HG02798 (cell line): ENCODE measurements around the gene OSBPL10.

Experiments
- ATAC-seq: cut with Tn5 transposase; IDR thresholded peaks from one replicate; pipeline ENCODE4 v1.9.1; 2021; ENCODE audit warnings: mild to moderate bottlenecking; ENCODE audit not compliant: unreplicated experiment, poor library complexity

OSBPL10 gene

DNA sequence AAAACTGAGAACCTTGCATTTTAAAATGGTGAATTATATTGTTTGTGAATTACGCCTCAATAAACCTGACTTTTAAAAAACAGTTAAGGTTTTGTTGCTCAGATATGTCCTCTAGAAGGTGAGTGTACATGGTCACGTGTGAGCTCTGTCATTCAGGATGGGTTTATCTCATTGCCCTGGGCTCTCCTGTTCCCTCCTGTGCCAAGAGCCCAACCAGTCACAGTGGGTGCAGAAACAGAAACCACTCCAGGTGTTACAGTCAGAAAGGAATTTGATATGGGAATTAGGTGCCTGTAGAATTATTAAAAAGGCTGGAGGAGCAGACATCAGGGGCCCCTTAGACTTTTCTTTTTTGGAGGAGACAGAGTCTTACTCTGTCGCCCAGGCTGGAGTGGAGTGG lies 252.0 kb downstream of the OSBPL10 start:
- ATAC-seq: no peak

DNA sequence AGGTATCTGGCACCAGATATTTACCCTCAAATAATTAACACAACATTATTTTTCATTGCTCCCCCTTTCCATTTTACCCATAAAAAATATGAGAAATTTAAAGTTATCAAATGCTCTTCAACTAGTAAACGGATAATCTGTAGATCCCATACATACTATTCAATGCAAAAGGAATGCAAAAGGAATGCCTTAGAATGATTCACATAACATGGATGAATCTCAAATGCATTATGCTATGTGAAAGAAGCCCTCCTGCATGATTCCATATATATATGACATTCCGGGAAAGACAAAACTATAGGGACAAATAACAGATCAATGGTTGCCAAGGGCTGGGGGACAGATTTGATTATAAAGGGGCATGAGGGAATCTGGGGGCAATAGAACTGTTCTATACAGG lies 252.7 kb downstream of the OSBPL10 start:
- ATAC-seq: no peak

GRCh38 chr3:31725976-31726375 lies 255.1 kb downstream of the OSBPL10 start:
- ATAC-seq: no peak

GRCh38 chr3:31725568-31725967 lies 255.5 kb downstream of the OSBPL10 start:
- ATAC-seq: no peak

DNA sequence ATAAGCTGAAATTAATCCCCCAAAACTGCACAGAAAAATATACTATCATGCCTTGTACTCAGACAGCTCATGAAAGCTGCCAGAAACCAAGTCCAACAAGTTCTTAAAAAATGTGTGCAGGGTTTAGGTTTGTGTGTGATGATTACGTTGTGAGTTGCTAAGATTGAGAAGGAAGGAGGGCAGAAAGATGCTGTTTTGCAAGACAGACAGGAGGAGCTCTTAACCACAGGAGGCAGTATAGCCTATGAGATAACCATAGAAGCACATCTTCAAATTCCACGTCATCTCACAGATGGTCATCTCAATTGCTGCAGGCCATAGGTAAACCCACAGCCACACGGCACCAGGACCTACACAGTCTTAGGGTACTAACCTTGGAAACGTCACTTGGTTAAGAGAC lies 256.4 kb downstream of the OSBPL10 start:
- ATAC-seq: no peak

GRCh38 chr3:31724116-31724515 lies 256.9 kb downstream of the OSBPL10 start:
- ATAC-seq: no peak

GRCh38 chr3:31723701-31724100 lies 257.4 kb downstream of the OSBPL10 start:
- no peak for ATAC-seq

- ATAC-seq: no peak
Observed at GRCh38 chr3:31721676-31722075, 259.4 kb downstream of the OSBPL10 start.

- no peak for ATAC-seq
Observed at GRCh38 chr3:31714495-31715280, 266.4 kb downstream of the OSBPL10 start.

DNA sequence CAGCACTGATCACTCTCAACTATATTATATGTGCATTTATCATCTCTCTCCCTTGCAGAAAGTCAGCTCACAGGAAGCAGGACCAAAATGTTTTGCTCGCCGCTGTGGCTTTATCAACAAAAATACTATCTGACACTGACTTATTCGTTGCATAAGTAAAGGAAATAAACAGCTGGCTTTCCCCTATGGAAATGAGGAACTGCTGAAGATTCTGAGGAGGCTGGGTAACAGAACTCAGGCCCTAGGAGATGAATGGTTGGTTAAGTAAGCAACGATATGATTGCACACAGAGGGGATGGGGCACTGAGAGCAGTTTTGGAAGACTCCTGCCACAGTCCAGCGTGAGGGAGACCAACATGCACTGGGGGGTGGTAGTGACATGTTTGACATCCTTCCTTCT lies 267.2 kb downstream of the OSBPL10 start:
- ATAC-seq: no peak

- ATAC-seq: no peak
Observed at GRCh38 chr3:31710123-31710803, 270.8 kb downstream of the OSBPL10 start.

DNA sequence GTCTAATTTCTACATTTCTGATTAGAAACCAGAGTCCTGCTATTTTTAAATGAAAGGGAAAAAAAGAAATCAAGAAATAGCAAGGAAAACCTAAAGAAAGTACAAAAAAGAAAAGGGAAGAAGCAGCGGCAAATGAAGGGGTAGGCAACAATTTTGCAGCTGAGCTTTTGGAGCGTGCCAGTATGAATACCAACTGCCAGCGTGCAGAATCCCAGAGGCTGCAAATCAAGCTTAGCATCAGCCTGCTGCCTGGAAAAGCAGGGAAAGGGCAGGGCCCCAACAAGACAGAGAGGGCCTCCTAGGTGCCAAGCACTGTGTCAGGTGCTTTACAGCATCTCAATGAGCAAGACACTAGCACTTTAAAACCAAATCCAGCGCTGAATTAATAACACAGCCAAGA lies 271.5 kb downstream of the OSBPL10 start:
- ATAC-seq: no peak

DNA sequence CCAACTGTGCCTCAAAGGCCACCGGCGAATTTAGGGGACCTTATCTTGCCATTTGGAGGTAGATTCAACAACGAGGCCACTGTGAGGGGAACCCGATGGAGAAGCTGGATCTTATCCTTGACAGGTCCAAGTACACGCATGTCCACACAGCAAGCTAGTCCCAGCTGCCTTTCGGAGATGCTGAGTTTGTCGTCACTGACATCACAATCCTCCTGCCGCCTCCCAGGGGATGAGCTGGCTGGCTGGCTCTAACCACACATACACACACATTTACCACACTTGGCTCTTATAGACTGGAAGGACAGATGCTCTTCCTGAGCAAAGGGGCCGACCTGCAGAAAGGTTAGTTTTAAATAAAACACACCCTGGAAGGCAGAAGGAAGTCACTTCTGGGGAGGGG lies 272.1 kb downstream of the OSBPL10 start:
- no peak for ATAC-seq

DNA sequence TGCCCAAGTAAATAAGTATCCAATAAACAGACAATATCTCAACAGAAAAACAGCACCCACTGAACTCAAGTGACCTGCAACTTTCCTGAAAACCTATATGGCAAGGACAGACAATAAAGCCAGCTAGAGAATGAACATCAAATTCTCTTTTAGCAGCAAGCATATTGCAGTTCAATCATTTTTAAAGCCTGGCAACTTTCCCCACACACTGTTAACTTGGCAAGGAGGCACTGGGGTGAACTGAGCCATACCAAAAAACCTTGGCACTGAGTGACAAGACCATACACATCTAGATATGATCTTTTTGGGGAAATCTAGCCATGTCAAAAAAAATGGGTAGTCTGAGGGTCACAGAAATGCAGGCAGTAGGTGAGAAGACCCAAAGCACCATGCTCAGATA lies 273.8 kb downstream of the OSBPL10 start:
- ATAC-seq: no peak

- ATAC-seq: no peak
Observed at GRCh38 chr3:31705736-31706135, 275.3 kb downstream of the OSBPL10 start.

DNA sequence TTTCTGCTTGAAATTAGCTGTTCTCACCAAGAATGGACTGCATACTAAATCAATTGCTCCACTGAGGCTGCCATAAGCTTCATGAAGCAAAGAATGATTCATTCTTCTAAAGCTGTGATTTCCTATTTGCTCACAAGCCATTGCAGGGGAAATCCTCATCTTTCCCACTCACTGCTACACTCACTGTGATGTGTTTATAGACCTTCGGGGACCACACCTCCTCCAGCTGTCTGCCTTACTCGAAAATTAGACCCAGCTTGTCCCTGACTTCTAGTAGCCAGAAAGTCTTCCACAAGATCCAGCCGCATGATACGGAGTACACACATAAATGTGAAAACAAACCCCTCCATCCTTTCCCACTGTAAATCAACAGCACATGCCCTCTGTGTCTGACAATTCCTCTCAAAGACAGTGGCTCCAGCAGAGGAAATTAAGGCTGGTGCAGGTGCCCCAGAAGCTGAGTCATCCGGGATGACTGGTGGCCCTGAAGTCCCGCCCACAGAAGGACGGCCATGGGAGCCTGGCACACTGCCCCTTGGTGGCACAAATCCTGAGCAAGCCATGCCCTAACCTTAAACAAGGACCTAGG lies 276.4 kb downstream of the OSBPL10 start:
- no peak for ATAC-seq

- no peak for ATAC-seq
Observed at GRCh38 chr3:31704156-31704555, 276.9 kb downstream of the OSBPL10 start.

DNA sequence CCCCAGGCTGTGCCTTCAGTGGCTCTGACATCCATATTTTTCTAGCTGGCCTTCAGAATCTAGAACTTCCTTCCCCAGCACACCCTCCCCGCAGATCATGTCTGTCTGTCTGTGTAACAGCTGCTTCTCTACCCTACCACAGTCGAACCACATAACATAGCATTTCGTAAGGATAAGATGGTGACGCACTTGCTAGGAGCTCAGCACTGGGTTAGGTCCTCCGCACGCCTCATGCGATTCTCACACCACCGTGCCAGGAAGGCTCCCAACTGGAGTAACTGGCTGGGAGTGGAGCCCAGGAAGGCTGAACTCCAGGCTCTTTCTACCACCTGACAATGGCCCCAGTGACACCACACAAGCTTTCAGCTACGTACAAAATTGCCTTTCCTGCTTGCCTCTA lies 279.8 kb downstream of the OSBPL10 start:
- ATAC-seq: no peak

DNA sequence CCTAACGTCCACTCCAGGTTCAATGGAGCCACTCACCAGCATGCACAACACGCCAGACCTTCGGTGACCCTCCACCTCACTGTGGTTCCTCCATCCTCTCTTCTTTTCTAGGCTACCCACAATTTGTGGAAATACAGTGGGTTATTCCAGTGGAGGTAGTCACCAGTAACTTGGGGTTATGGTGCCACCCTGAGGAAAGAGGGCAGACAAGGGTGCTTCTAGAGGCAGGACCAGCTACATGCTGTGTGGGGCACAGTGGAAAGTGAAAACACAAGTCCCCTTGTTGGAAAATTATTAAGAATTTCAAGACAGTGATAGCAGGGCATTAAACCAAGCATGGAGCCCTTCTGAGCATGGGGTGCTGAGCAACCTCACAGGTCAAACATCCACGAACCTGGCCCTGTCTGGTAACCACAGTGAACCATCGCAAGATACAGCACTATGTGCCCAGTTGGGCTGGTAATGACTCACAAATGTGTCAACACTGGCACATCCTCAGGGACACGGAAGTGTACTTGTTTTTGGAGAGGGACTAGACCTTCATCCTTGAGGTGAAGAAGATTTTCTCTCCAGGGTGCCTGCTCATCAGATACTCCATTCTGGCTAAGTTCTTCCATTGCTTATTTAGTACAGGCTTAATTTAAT lies 281.6 kb downstream of the OSBPL10 start:
- ATAC-seq: no peak

GRCh38 chr3:31696815-31697548 lies 284.1 kb downstream of the OSBPL10 start:
- ATAC-seq: no peak

- ATAC-seq: no peak
Observed at GRCh38 chr3:31696009-31696297, 285.1 kb downstream of the OSBPL10 start.
